H1 (cell line): ENCODE measurements around the gene SLC35F6. TPM values are rescaled to one million over a fixed set of nuclear protein-coding genes. Genes with fewer than 3 reads are reported as not detected.

Experiments used
- CTCF ChIA-PET: fragments of 300-600 bp; sonication (Branson Sonifier 250); formaldehyde crosslinking; loops from one replicate; lab custom pipeline; 2021; ENCODE audit not compliant: partially characterized antibody; lab: Charles Lee
- POLR2A ChIA-PET: fragments of 300-600 bp; sonication (Branson Sonifier 250); formaldehyde crosslinking; loops from one replicate; lab custom pipeline; 2021; ENCODE audit warnings: inconsistent platforms; ENCODE audit not compliant: partially characterized antibody; lab: Charles Lee
- DNase-seq, 2 experiments: peaks; one replicate each; pipeline versions ENCODE4 v3.0.0 to v3.0.0-alpha.2; 2010 to 2022; ENCODE audit warnings: low spot score in 2 of 2, low read depth in 1 of 2, mixed read lengths in 1 of 2
- FAIRE-seq: peaks from 2 replicates; lab custom pipeline; 2011; peaks lifted over from hg19 to GRCh38; lab: Jason Lieb, UNC
- H2AFZ ChIP-seq: 2 replicates; pipeline ENCODE4 v1.8.1; 2012; ENCODE audit warnings: low read length, inconsistent platforms
- H2AK5ac ChIP-seq: 2 replicates; pipeline ENCODE4 v1.6.1; 2013; ENCODE audit warnings: low read depth, low read length
- H2BK120ac ChIP-seq: replicated peaks from 2 replicates; pipeline ENCODE3; 2013; ENCODE audit warnings: low read depth, low read length, inconsistent platforms
- H2BK12ac ChIP-seq: 2 replicates; pipeline ENCODE4 v1.6.1; 2013; ENCODE audit warnings: low read depth, low read length
- H2BK15ac ChIP-seq: 2 replicates; pipeline ENCODE4 v1.6.1; 2013; ENCODE audit warnings: low read length
- H2BK20ac ChIP-seq: 2 replicates; pipeline ENCODE4 v1.6.1; 2013; ENCODE audit warnings: low read length
- H2BK5ac ChIP-seq: 2 replicates; pipeline ENCODE4 v1.6.1; 2013; ENCODE audit warnings: low read depth, low read length
- H3K14ac ChIP-seq: 2 replicates; pipeline ENCODE4 v1.6.1; 2013; ENCODE audit warnings: inconsistent platforms; ENCODE audit not compliant: insufficient read length
- H3K18ac ChIP-seq: 2 replicates; pipeline ENCODE4 v1.6.1; 2013; ENCODE audit warnings: low read length; ENCODE audit errors: extremely low read depth
- H3K23ac ChIP-seq: 2 replicates; pipeline ENCODE4 v1.6.1; 2013; ENCODE audit warnings: inconsistent platforms; ENCODE audit not compliant: insufficient read length
- H3K23me2 ChIP-seq: 2 replicates; pipeline ENCODE4 v1.6.1; 2013; ENCODE audit warnings: low read depth, low read length
- H3K27ac ChIP-seq: 2 replicates; pipeline ENCODE4 v1.6.1; 2011; ENCODE audit warnings: low read depth, low read length, inconsistent platforms
- H3K27me3 ChIP-seq, 4 experiments: replicated peaks in 1 of 4; 1 replicate in 1 of 4; 2 replicates in 3 of 4; pipeline versions ENCODE4 v1.6.1 to v1.8.1; 2011 to 2013; ENCODE audit warnings: low read length in 3 of 4, mild to moderate bottlenecking in 3 of 4, inconsistent platforms in 2 of 4, mixed read lengths in 2 of 4, moderate library complexity in 1 of 4; ENCODE audit not compliant: control insufficient read depth in 3 of 4, insufficient read depth in 3 of 4; ENCODE audit errors: extremely low read depth in 1 of 4
- H3K36me3 ChIP-seq, 4 experiments: 2 replicates each; pipeline versions ENCODE4 v1.6.1 to v1.8.1; 2011 to 2013; ENCODE audit warnings: mild to moderate bottlenecking in 4 of 4, low read length in 3 of 4, moderate library complexity in 2 of 4, control low read depth in 1 of 4, inconsistent platforms in 1 of 4; ENCODE audit not compliant: insufficient read depth in 4 of 4, control insufficient read depth in 2 of 4
- H3K4ac ChIP-seq: replicated peaks from 2 replicates; pipeline ENCODE3; 2013; ENCODE audit warnings: low read length, low read depth, mixed read lengths, inconsistent platforms; ENCODE audit not compliant: insufficient read length
- H3K4me1 ChIP-seq, 4 experiments: replicated peaks in 1 of 4; 1 replicate in 1 of 4; 2 replicates in 3 of 4; pipeline versions ENCODE4 v1.6.1 to v1.8.1; 2011 to 2013; ENCODE audit warnings: low read length in 3 of 4, inconsistent platforms in 2 of 4, mixed read lengths in 1 of 4; ENCODE audit not compliant: insufficient read depth in 4 of 4, control insufficient read depth in 3 of 4
- H3K4me2 ChIP-seq, 2 experiments: 2 replicates each; pipeline versions ENCODE4 v1.6.1 to v1.8.1; 2011 to 2013; ENCODE audit warnings: low read depth in 2 of 2, low read length in 2 of 2, control low read depth in 1 of 2, inconsistent platforms in 1 of 2, mild to moderate bottlenecking in 1 of 2; ENCODE audit not compliant: insufficient read depth in 1 of 2
- H3K4me3 ChIP-seq, 4 experiments: fragments of 200-600, 300-600 bp in 1 of 4; sonication (generic), shearing (Covaris generic), sonication (Bioruptor Twin) in 1 of 4; 2 replicates each; pipeline versions ENCODE4 v1.5.1 to v1.8.1; 2011 to 2016; ENCODE audit warnings: low read length in 4 of 4, low read depth in 3 of 4, control low read depth in 2 of 4, inconsistent platforms in 2 of 4, mild to moderate bottlenecking in 2 of 4, mixed read lengths in 1 of 4, moderate library complexity in 1 of 4; ENCODE audit not compliant: insufficient read depth in 2 of 4; ENCODE audit errors: extremely low read depth in 1 of 4
- H3K56ac ChIP-seq: replicated peaks from 2 replicates; pipeline ENCODE3; 2013; ENCODE audit warnings: low read depth, mild to moderate bottlenecking, mixed read lengths, low read length, inconsistent platforms; ENCODE audit not compliant: insufficient read length
- H3K79me1 ChIP-seq: 2 replicates; pipeline ENCODE4 v1.6.1; 2013; ENCODE audit warnings: low read depth, low read length, control low read depth
- H3K79me2 ChIP-seq, 2 experiments: 2 replicates each; pipeline versions ENCODE4 v1.6.1 to v1.8.1; 2012 to 2013; ENCODE audit warnings: low read length in 2 of 2, mild to moderate bottlenecking in 2 of 2, inconsistent platforms in 1 of 2; ENCODE audit not compliant: insufficient read depth in 2 of 2, control insufficient read depth in 1 of 2
- H3K9ac ChIP-seq, 4 experiments: replicated peaks in 1 of 4; 1 replicate in 1 of 4; 2 replicates in 3 of 4; pipeline versions ENCODE4 v1.6.1 to v1.8.1; 2011 to 2013; ENCODE audit warnings: low read depth in 3 of 4, low read length in 3 of 4, control low read depth in 2 of 4, mild to moderate bottlenecking in 2 of 4, moderate library complexity in 2 of 4, inconsistent platforms in 1 of 4; ENCODE audit errors: extremely low read depth in 1 of 4
- H3K9me3 ChIP-seq, 2 experiments: 2 replicates each; pipeline versions ENCODE4 v1.6.1 to v1.8.1; 2012 to 2013; ENCODE audit warnings: mild to moderate bottlenecking in 2 of 2, moderate library complexity in 2 of 2, control low read depth in 1 of 2, inconsistent platforms in 1 of 2, low read depth in 1 of 2, low read length in 1 of 2, mixed read lengths in 1 of 2; ENCODE audit not compliant: insufficient read depth in 2 of 2
- H4K20me1 ChIP-seq, 2 experiments: replicated peaks in 1 of 2; 2 replicates each; pipeline versions ENCODE3 to v1.8.1; 2011 to 2013; ENCODE audit warnings: inconsistent platforms in 2 of 2, low read length in 2 of 2, mild to moderate bottlenecking in 1 of 2; ENCODE audit not compliant: insufficient read depth in 2 of 2, control insufficient read depth in 1 of 2
- H4K5ac ChIP-seq: 2 replicates; pipeline ENCODE4 v1.6.1; 2013; ENCODE audit warnings: low read length, low read depth, mixed read lengths, inconsistent platforms; ENCODE audit not compliant: insufficient read length
- H4K8ac ChIP-seq: 2 replicates; pipeline ENCODE4 v1.8.0; 2013; ENCODE audit warnings: mild to moderate bottlenecking, moderate library complexity, low read length, inconsistent platforms; ENCODE audit not compliant: insufficient read depth; ENCODE audit errors: extremely low read depth
- H4K91ac ChIP-seq: replicated peaks from 2 replicates; pipeline ENCODE3; 2013; ENCODE audit warnings: low read length, mixed read lengths, inconsistent platforms; ENCODE audit not compliant: insufficient read length
- EP300 ChIP-seq, 2 experiments: IDR thresholded peaks; 1 replicate in 1 of 2; 2 replicates in 1 of 2; pipeline ENCODE4 v1.6.1; 2011 to 2012; ENCODE audit warnings: low read depth in 2 of 2, low read length in 2 of 2, mild to moderate bottlenecking in 2 of 2, borderline replicate concordance in 1 of 2, inconsistent platforms in 1 of 2, moderate library complexity in 1 of 2
- GABPA ChIP-seq: IDR thresholded peaks from 2 replicates; pipeline ENCODE4 v1.6.1; 2011; ENCODE audit warnings: mild to moderate bottlenecking, low read length, moderate library complexity, borderline replicate concordance; ENCODE audit not compliant: insufficient read depth
- GTF2F1 ChIP-seq: IDR thresholded peaks from 2 replicates; pipeline ENCODE4 v1.6.1; 2012; ENCODE audit warnings: low read depth, low read length, improper control_type of control experiment, borderline replicate concordance
- TAF1 ChIP-seq: IDR thresholded peaks from 2 replicates; pipeline ENCODE4 v1.6.1; 2011; ENCODE audit warnings: mild to moderate bottlenecking, low read depth, low read length
- USF2 ChIP-seq: IDR thresholded peaks from 2 replicates; pipeline ENCODE4 v1.6.1; 2011; ENCODE audit warnings: low read length, improper control_type of control experiment
- WGBS, 2 experiments: shearing (Covaris generic) in 1 of 2; methylation state at CpG; one replicate each; pipeline versions ENCODE4 v1.1.6 to v1.1.7; 2013 to 2015; ENCODE audit warnings: low lambda C conversion rate in 2 of 2, mixed read lengths in 2 of 2, inconsistent platforms in 1 of 2, low coverage in 1 of 2, missing lambda C conversion rate in 1 of 2; ENCODE audit not compliant: insufficient replicate concordance in 2 of 2, insufficient coverage in 1 of 2, insufficient read length in 1 of 2; ENCODE audit errors: extremely low coverage in 1 of 2, missing lambda C conversion rate in 1 of 2; 5-methylcytosine and 5-hydroxymethylcytosine counted together
- polyA plus RNA-seq, 7 experiments: library from polyadenylated mRNA; depleted of rRNA in 3 of 7; stranded (reverse) in 5 of 7; unstranded in 2 of 7; fragments of >200 nt in 5 of 7; fragments of 200-250 nt in 2 of 7; gene quantifications; 1 replicate in 5 of 7; 2 replicates in 1 of 7; 4 replicates in 1 of 7; pipeline versions ENCODE4 v1.2.1 to v1.2.3, GENCODE V29; 2011 to 2013; ENCODE audit warnings: missing spikeins in 2 of 7, mixed read lengths in 2 of 7
- total RNA-seq: library from RNA; stranded (reverse); fragmentation: NEBNext Ultra II Directional; extraction: Animal tissue kit (Norgen Biotek cat#: 25700); gene quantifications from 2 replicates; pipeline ENCODE4 v1.2.1, GENCODE V29; 2021

The SLC35F6 gene
- total and polyA plus RNA-seq, 2 of the 8 experiments (the other 6 are each of a cell fraction or from before 2014, with no cell fraction given), result 11.2 to 13.5 TPM

DNA sequence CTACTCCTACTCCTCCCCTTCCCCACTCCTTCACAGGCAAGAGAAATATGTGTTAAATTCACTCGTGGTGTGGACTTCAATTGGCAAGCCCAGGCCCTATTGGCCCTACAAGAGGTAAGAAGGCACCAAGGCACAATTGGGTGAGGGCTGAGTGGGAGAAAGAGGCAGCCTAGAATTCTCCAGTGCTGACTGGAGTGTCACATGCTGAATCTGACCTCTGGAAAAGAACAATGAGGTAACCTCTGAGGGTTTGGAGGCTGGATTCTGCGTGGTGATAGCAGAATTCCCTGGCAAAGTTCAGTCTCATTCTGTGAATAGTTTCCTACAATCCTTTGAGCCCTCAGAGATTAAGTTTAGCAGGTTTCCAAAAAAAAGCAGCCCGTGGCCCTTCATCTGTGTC lies 28.6 kb downstream of the SLC35F6 start:
- no peaks in the 10 kb centered on the region for H3K9me3 ChIP-seq
- POLR2A ChIA-PET, result interaction anchor here (1.5 kb wide), 1 partner anchor 7 kb away, joined by 3 read pairs; no protein-coding TSS in a partner anchor
- H2AK5ac ChIP-seq, result no peak overlapping the region
- no peak overlapping the region for H2BK20ac ChIP-seq
- no peak overlapping the region for H2BK12ac ChIP-seq
- H4K5ac ChIP-seq, result no peak overlapping the region
- H2BK5ac ChIP-seq, result no peak overlapping the region
- H3K79me2 ChIP-seq, result peaks cover 0 to 23% of the 10 kb centered on the region in 2 experiments; a peak in 3 of 4 replicates
- H3K4me3 ChIP-seq, result no peak overlapping the region
- no peaks in the 10 kb centered on the region for H3K27me3 ChIP-seq
- no peak overlapping the region for H4K91ac ChIP-seq
- no peak overlapping the region for H3K4me2 ChIP-seq
- FAIRE-seq (no peak), DNase-seq (no peak)
- no peak overlapping the region for H3K27ac ChIP-seq
- WGBS, 2 experiments, result 83% methylated on average over 3 of the region's 3 CpGs; no CpG with 5 or more reads in 1 of the 2 experiments
- no peak overlapping the region for H3K56ac ChIP-seq
- H3K23me2 ChIP-seq, result no peaks in the 10 kb centered on the region
- H2BK120ac ChIP-seq, result no peak overlapping the region
- no peak overlapping the region for H3K23ac ChIP-seq
- CTCF ChIA-PET, result no interaction called here
- no peak overlapping the region for H3K4ac ChIP-seq
- H2AFZ ChIP-seq, result no peak overlapping the region
- H3K14ac ChIP-seq, result no peak overlapping the region
- no peak overlapping the region for H3K9ac ChIP-seq
- H3K18ac ChIP-seq, result no peak overlapping the region
- H3K79me1 ChIP-seq, result peaks cover 10% of the 10 kb centered on the region; the same call in 1 of the 2 replicates
- H2BK15ac ChIP-seq, result no peak overlapping the region
- no peaks in the 10 kb centered on the region for H3K4me1 ChIP-seq
- peaks cover 0 to 13% of the 10 kb centered on the region in 2 experiments for H4K20me1 ChIP-seq
- peaks cover 2 to 36% (median 24%) of the 10 kb centered on the region in 4 experiments; a peak in 7 of 8 replicates for H3K36me3 ChIP-seq
- H4K8ac ChIP-seq, result no peak overlapping the region
- no peak for TF ChIP-seq GTF2F1
- no peak for TF ChIP-seq GABPA
- TF ChIP-seq EP300 (IDR thresholded peaks at IDR 0.05; ENCODE audit: borderline replicate concordance in 1 of 2, low read depth in 2 of 2, low read length in 2 of 2), result no peak
- TF ChIP-seq USF2, result no peak
- TF ChIP-seq TAF1, result no peak
